NCI-H2081 treated with DMSO at 0.1 percent for 48 hours (cell line): Measurements from ENCODE around the gene SNRNP40.
"Not testable (repeated sequence)": the region's sequence is repeated elsewhere in the genome, so short reads cannot be mapped to it uniquely, and the experiment has no call there.

Source experiments
- DNase-seq: peaks from one replicate; lab custom pipeline; 2025; lab: John Stamatoyannopoulos, UW

SNRNP40 gene

GRCh38 chr1:31282426-31282825, 14.2 kb downstream of the SNRNP40 start:
- DNase-seq, result not testable (repeated sequence)

GRCh38 chr1:31273619-31274018, 23.0 kb downstream of the SNRNP40 start:
- DNase-seq, result no peak

DNA sequence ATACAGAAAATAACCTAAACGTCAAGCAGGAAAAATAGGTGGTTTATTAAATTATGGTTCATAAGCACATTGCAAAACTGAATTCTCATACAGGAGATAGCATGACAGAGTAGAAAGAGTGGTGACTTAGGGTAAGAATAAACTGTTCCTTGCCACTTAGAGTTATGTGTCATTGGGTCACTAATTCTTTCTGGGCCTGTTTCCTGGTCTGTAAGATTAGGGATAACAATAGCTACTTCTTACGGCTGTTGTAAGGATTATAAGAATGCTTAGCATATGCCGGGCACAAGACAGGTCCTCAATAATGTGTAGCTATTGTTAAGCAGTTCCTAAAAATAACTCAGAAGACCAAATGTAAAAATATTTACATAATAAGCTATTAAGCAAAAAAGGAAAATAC, 24.2 kb downstream of the SNRNP40 start:
- DNase-seq, result no peak

DNA sequence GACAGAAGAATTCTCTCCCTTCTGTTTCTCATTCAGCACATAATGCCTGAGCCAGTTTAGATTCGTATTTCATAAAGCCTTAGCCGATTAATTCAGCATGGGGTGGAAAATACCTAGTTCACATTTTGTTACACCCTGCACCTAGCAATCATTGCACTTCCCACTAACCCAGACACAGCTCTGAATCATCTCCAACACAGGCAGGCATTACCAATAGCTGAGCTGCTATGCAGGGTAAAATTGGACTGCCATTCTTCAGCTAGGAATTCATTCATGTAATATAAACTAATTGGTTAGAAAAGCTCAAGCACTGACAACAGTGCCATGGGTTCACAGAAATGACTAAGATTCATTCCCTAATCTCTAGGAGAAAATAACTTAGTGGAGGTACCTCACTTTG, 30.0 kb downstream of the SNRNP40 start:
- DNase-seq, result no peak

DNA sequence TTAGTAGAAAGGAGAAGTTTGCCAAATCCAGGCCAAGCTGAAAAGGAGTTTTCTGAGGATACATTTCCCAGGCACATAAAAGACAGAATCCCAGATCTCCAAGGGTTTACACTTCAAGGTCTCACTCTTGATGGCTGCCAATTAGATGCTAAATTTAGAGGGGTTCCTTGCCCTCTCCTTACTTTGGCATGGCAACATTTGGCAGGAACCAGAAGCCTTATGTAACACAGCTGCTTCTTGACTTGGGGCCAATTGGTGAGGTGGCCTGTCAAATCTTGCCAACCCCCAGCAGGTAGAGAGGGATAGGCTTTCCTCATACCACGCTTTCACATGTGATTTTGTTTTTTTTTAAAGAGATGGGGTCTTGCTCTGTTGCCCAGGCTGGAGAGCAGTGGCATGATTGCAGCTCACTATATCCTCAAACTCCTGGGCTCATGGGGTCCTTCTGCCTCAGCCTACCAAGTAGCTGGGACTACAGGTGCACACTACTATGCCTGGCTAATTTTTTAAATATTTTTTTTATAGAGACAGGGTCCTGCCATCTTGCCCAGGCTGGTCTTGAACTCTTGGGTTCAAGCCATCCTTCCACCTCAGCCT, 31.7 kb downstream of the SNRNP40 start:
- no peak for DNase-seq

GRCh38 chr1:31263408-31263807, 33.2 kb downstream of the SNRNP40 start:
- DNase-seq, result no peak

- not testable (repeated sequence) for DNase-seq
Measured at GRCh38 chr1:31262393-31262792, 34.2 kb downstream of the SNRNP40 start.

GRCh38 chr1:31261916-31262315, 34.7 kb downstream of the SNRNP40 start:
- DNase-seq, result no peak

DNA sequence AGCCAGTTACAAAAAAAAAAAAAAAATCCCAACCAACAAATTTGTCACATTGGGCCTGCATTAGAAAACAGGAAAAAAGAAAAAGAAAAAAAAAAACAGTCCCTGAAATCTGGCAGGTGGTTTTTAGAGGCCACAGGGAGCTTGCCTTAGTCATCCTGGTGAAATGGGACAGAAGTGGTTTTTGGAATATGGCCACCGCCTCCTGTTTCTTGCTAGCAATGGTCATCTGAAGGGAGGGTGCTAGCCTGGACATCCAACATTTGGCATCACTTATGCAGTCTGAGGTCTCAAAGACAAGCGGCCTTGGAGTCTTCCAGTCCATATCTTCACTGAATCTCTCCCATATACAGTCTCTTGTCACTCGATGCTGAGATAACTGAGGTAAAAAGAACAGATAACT, 36.8 kb downstream of the SNRNP40 start:
- DNase-seq, result no peak

DNA sequence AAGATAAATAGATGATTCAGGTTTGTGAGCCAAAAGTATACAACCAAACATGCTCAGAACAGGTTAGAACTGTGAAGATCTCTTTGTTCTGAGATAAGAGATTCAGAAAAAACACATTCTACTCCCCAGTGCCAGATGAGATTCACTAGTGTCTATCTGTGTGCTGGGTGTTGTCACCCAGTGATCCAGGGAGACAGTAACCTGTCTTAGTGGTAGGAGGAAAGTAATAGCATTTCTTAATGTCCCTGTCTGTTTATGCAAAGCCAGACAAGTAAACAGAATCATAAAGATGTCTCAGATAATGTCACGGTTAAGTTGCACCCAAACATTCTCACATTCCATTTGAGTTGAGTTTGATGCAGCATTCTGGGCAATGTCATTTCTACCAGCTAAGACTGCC, 38.0 kb downstream of the SNRNP40 start:
- no peak for DNase-seq

DNA sequence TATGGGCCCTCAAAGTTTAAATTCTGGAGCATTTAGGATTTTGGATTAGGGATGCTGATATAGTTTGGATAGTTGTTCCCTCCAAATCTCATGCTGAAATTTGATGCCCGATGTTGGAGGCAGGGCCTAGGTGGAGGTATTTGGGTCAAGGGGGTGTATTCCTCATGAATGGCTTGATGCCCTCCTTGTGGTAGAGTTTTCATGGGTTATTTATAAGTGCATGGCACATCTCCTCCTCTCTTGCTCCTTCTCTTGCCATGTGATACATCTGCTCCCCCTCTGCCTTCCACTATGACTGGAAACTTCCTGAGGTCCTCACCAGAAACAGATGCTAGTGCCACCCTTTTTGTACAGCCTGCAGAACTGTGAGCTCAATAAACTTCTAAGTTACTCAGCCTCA, 39.4 kb downstream of the SNRNP40 start:
- DNase-seq, result no peak

- DNase-seq, result no peak
Measured at GRCh38 chr1:31249854-31250253, 46.7 kb downstream of the SNRNP40 start.

DNA sequence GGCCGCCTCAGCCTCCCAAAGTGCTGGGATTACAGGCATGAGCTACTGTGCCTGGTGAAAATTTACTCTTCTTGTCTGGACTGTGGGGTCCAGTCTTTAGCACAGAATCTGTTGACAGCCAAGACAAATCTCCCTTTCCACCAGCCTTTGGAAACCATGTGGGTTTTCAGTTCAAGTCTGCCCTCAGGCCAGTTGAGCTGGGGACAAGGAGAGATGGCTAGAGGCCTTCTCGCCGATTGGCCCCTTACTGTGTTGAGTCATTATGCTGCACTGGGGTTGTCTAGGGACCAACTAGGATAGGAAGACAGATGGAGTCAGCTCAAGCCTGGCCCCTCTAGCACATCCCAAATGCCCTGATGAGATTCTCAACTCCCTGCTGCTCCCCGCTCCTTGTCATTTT, 48.3 kb downstream of the SNRNP40 start:
- DNase-seq, result no peak

GRCh38 chr1:31244326-31244725, 52.3 kb downstream of the SNRNP40 start:
- DNase-seq, result no peak

- DNase-seq, result no peak
Measured at GRCh38 chr1:31243501-31244286, 52.9 kb downstream of the SNRNP40 start.

GRCh38 chr1:31241321-31241720, 55.3 kb downstream of the SNRNP40 start:
- no peak for DNase-seq

GRCh38 chr1:31239653-31240241, 56.8 kb downstream of the SNRNP40 start, which contains the start of gene NKAIN1:
TSS of gene NKAIN1 (minus strand) at chr1:31239887. CDS start at chr1:31239547, 340 bp downstream.
- DNase-seq, result no peak

DNA sequence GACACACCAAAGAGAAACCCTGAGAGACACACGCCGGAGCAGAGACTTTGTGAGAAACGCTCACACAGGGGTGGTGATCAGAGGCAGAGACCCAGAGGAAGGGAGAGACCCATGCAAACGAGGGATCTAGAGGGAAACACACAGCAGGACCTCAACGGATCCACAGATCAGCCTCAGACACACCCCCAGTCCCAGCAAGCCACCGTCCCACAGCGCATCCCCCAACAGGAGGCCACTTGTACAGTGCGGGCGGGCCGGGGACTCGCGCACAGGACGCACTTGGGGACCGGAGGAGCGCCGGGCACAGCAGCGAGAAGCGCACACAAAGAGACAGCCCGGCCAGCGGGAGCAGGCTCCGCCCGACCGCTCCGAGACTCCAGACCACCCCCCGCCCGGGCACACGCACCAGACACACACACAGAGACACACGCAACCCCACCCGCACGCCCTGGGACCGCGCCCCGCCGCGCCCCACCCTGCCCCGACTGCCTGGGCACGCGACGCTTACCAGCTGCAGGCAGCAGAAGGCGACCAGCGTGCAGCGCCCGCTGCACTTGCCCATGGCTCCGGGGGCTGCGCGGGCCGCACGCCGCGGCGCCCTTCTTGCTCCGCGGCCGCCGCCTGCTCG, 57.5 kb downstream of the SNRNP40 start:
- DNase-seq, result no peak

DNA sequence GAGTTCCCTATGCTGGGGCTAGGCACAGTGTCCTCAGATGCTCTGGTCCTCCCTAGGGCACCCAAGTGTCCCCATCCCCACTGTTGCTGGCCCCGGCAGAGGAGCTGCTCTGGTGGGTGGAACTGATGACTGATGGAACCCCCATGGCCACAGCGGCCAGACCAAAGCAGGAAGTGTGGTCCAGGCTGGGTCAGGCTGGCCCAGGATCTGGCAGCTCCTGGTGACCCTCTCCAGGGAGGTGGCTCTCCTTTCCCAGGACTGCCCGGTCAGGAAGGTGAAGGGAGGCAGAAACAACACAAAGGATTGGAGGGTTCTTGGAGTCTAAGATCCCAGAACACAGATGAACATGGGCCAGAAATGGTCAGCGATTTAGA, 58.0 kb downstream of the SNRNP40 start:
- no peak for DNase-seq

GRCh38 chr1:31234870-31235269, 61.7 kb downstream of the SNRNP40 start:
- no peak for DNase-seq

- DNase-seq, result no peak
Measured at GRCh38 chr1:31234123-31234708, 62.4 kb downstream of the SNRNP40 start.

- DNase-seq, result no peak
Measured at GRCh38 chr1:31232689-31233088, 63.9 kb downstream of the SNRNP40 start.

- DNase-seq, result no peak
Measured at GRCh38 chr1:31231802-31232201, 64.8 kb downstream of the SNRNP40 start.
